ENCODE measurements around the gene DHX38. TPM values are rescaled to one million over a fixed set of nuclear protein-coding genes. Genes with fewer than 3 reads are reported as not detected.

The DHX38 gene
- total and polyA plus RNA-seq, 12 donors = 29.1 to 50.6 (median 37.4) TPM

DNA sequence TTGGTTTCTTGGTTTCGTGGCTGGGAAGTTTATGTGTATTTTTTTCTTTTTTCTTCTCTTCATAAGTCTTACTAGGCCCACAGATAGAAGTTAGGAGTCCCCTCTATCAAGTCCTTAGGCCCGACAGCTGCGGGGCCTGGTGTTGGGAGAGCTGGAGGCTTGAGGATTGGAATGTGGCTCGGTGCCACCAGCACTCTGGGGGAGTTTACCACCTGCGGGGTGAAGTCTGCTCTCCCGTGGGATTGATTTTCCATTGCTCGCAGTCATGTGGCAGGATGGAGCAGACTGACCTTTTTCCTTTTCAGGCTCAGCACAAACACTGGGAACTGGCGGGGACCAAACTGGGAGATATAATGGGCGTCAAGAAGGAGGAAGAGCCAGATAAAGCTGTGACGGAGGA, 7.5 kb downstream of the DHX38 start:
- Histone ChIP-seq H3K27me3 (no peaks in the 10 kb centered on the region), H3K9me3 (no peaks in the 10 kb centered on the region), H3K36me3 (peaks cover 13 to 100% (median 93%) of the 10 kb centered on the region in 9 donors), H3K27ac (no peak overlapping the region), H3K4me1 (no peaks in the 10 kb centered on the region), H3K4me3 (no peak overlapping the region)
- ATAC-seq = no peak
- WGBS, 2 donors = 49 to 55% methylated on average over 10 of the region's 10 CpGs
- DNase-seq = no peak
- intact Hi-C loops (cut with DNase I) = loop anchor here in 3 of 10 donors (2.0 to 5.0 kb wide), 2 partner anchors 34 kb away; no protein-coding TSS in a partner anchor
- TF ChIP-seq, protein P1, sequence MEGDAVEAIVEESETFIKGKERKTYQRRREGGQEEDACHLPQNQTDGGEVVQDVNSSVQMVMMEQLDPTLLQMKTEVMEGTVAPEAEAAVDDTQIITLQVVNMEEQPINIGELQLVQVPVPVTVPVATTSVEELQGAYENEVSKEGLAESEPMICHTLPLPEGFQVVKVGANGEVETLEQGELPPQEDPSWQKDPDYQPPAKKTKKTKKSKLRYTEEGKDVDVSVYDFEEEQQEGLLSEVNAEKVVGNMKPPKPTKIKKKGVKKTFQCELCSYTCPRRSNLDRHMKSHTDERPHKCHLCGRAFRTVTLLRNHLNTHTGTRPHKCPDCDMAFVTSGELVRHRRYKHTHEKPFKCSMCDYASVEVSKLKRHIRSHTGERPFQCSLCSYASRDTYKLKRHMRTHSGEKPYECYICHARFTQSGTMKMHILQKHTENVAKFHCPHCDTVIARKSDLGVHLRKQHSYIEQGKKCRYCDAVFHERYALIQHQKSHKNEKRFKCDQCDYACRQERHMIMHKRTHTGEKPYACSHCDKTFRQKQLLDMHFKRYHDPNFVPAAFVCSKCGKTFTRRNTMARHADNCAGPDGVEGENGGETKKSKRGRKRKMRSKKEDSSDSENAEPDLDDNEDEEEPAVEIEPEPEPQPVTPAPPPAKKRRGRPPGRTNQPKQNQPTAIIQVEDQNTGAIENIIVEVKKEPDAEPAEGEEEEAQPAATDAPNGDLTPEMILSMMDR (IDR thresholded peaks at IDR 0.05) = no peak

DNA sequence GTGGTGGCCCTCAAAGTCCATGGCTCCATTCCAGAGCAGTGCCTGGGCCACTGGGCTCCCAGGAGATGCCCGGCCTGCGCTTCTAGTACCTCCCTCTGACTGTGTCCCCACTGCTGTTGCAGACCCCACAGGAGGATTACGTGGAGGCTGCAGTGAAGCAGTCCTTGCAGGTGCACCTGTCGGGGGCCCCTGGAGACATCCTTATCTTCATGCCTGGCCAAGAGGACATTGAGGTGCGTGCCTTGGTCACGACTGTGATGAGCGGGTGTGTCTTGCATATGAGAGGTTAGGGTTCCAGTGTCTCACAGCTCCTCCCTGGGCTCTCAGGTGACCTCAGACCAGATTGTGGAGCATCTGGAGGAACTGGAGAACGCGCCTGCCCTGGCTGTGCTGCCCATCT, 11.3 kb downstream of the DHX38 start:
- TF ChIP-seq, protein P1 (IDR thresholded peaks at IDR 0.05) = no peak
- Histone ChIP-seq H3K36me3 (peaks cover 12 to 100% (median 100%) of the 10 kb centered on the region in 9 donors), H3K4me1 (no peaks in the 10 kb centered on the region), H3K27me3 (no peaks in the 10 kb centered on the region), H3K9me3 (no peaks in the 10 kb centered on the region), H3K4me3 (no peak overlapping the region), H3K27ac (no peak overlapping the region)
- intact Hi-C loops (cut with DNase I) = loop anchor here in 2 of 10 donors (5.0 kb wide), 1 partner anchor 38 kb away; no protein-coding TSS in a partner anchor
- WGBS, 2 donors = 92 to 97% methylated on average over 9 of the region's 9 CpGs
- DNase-seq (no peak), ATAC-seq (no peak)

DNA sequence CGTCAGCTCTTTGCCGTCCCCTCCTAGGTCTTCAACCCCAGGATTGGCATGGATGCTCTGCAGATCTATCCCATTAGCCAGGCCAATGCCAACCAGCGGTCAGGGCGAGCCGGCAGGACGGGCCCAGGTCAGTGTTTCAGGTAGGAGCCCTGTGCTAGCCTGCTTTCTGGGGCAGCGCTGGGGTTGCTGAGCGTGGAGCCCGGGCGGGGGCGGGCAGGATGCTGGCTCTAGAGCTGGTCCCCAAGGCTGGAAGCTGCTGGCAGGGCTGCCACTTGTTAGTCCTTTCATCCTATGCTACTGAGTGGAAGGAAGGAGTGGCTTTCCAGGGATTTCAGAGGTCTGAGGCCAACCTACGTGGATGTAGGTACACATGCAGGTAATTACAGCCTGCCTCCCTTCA, 12.3 kb downstream of the DHX38 start:
- Histone ChIP-seq H3K4me1 (no peaks in the 10 kb centered on the region), H3K27ac (no peak overlapping the region), H3K36me3 (peaks cover 10 to 100% (median 100%) of the 10 kb centered on the region in 9 donors), H3K27me3 (no peaks in the 10 kb centered on the region), H3K9me3 (no peaks in the 10 kb centered on the region), H3K4me3 (no peak overlapping the region)
- no peak for ATAC-seq
- no peak for DNase-seq
- intact Hi-C loops (cut with DNase I) = no loop called here
- TF ChIP-seq, protein P1 (IDR thresholded peaks at IDR 0.05) = no peak
- WGBS, 2 donors = 98 to 99% methylated on average over 12 of the region's 12 CpGs

DNA sequence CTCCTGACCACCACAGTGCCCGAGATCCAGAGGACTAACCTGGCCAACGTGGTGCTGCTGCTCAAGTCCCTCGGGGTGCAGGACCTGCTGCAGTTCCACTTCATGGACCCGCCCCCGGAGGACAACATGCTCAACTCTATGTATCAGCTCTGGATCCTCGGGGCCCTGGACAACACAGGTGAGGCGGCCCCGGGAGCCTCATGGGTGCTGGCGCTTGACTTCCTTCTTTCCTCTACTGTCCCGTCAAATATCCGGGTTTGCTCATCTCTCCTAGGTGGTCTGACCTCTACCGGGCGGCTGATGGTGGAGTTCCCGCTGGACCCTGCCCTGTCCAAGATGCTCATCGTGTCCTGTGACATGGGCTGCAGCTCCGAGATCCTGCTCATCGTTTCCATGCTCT, 13.7 kb downstream of the DHX38 start:
- peaks cover 10 to 100% (median 98%) of the 10 kb centered on the region in 9 donors for H3K36me3 ChIP-seq
- H3K27me3 ChIP-seq = no peaks in the 10 kb centered on the region
- no peaks in the 10 kb centered on the region for H3K9me3 ChIP-seq
- no peak overlapping the region for H3K4me3 ChIP-seq
- 92 to 93% methylated on average over 17 of the region's 17 CpGs for WGBS, 2 donors
- intact Hi-C loops (cut with DNase I) = no loop called here
- no peak overlapping the region for H3K27ac ChIP-seq
- no peaks in the 10 kb centered on the region for H3K4me1 ChIP-seq
- DNase-seq (no peak), ATAC-seq (no peak)
- TF ChIP-seq, protein P1 (IDR thresholded peaks at IDR 0.05) = no peak
